SK-N-SH treated with all-trans-retinoic acid at 6 μM for 48 hours (cell line): ENCODE results near the gene TEX35.

Source experiments
- ARNTL ChIP-seq: fragments of 450-650 bp; formaldehyde crosslinking; IDR thresholded peaks from 2 replicates; pipeline ENCODE4 v1.5.0; 2020; ENCODE audit warnings: low read depth, mild to moderate bottlenecking, moderate library complexity, borderline replicate concordance
- CSDC2 ChIP-seq: fragments of 250-450 bp; sonication (Bioruptor Pico); IDR thresholded peaks from 2 replicates; pipeline ENCODE4 v1.5.0; 2020; ENCODE audit warnings: mild to moderate bottlenecking, moderate library complexity
- ESRRG ChIP-seq: fragments of 250-450 bp; sonication (Bioruptor Pico); IDR thresholded peaks from 2 replicates; pipeline ENCODE4 v1.6.1; 2021; ENCODE audit warnings: mild to moderate bottlenecking
- GLIS3 ChIP-seq: fragments of 250-450 bp; sonication (Bioruptor Pico); IDR thresholded peaks from 2 replicates; pipeline ENCODE4 v1.5.0; 2020; ENCODE audit warnings: mild to moderate bottlenecking, moderate library complexity
- OSR1 ChIP-seq: fragments of 250-450 bp; sonication (Bioruptor Pico); IDR thresholded peaks from 2 replicates; pipeline ENCODE4 v1.8.0; 2022; ENCODE audit warnings: moderate library complexity, mild to moderate bottlenecking, inconsistent platforms
- TOX ChIP-seq: fragments of 250-450 bp; sonication (Bioruptor Pico); IDR thresholded peaks from 2 replicates; pipeline ENCODE4 v1.8.0; 2021; ENCODE audit warnings: mild to moderate bottlenecking, moderate library complexity, borderline replicate concordance
- TSHZ2 ChIP-seq: fragments of 250-450 bp; sonication (Bioruptor Pico); IDR thresholded peaks from 2 replicates; pipeline ENCODE4 v1.5.0; 2020; ENCODE audit warnings: mild to moderate bottlenecking, moderate library complexity
- ZC3H10 ChIP-seq: fragments of 250-450 bp; sonication (Bioruptor Pico); IDR thresholded peaks from 2 replicates; pipeline ENCODE4 v1.5.1; 2021; ENCODE audit warnings: mild to moderate bottlenecking, moderate library complexity
- ZFP3 ChIP-seq: fragments of 250-450 bp; sonication (Bioruptor Pico); IDR thresholded peaks from 2 replicates; pipeline ENCODE4 v1.5.0; 2020; ENCODE audit warnings: mild to moderate bottlenecking, moderate library complexity
- ZNF70 ChIP-seq: fragments of 450-650 bp; formaldehyde crosslinking; IDR thresholded peaks from 2 replicates; pipeline ENCODE4 v1.5.0; 2020; ENCODE audit warnings: mild to moderate bottlenecking, moderate library complexity
- TF ChIP-seq, protein P1 (sequence below): fragments of 250-450 bp; sonication (Bioruptor Pico); IDR thresholded peaks from 2 replicates; pipeline ENCODE4 v1.8.0; 2020; ENCODE audit warnings: mild to moderate bottlenecking, moderate library complexity, borderline replicate concordance
- TF ChIP-seq, protein P2 (sequence below): fragments of 250-450 bp; sonication (Bioruptor Pico); IDR thresholded peaks from 2 replicates; pipeline ENCODE4 v1.8.0; 2021; ENCODE audit warnings: low read depth, mild to moderate bottlenecking, moderate library complexity, borderline replicate concordance

DNA sequence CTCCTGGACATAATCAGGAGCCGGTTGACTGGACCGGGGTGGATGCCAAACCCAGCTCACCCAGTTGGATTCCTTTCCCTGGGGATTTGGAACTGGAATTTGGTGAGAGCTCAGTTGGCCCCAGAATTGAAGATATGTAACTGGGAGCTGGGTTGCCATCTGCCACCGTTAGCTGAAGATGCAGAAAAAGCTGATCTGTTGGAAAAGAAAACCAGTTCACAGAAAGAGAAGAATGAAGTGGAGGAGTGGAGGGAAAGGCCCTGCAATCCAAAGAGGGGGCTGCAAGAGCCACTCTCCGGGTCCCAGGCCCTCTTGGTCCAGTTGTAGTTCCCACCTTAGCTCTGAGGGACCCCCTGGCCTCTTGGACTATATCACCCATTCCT lies 16.0 kb downstream of the TEX35 start:
- TF ChIP-seq ZC3H10 (CRISPR knock-in tag) (no peak), OSR1 (CRISPR knock-in tag) (no peak), CSDC2 (CRISPR knock-in tag) (no peak), ESRRG (no peak), TOX (CRISPR knock-in tag) (no peak), TSHZ2 (CRISPR knock-in tag) (no peak), ZFP3 (CRISPR knock-in tag) (no peak), GLIS3 (CRISPR knock-in tag) (no peak), ARNTL (CRISPR knock-in tag) (no peak), ZNF70 (CRISPR knock-in tag) (no peak)
- TF ChIP-seq, protein P1, sequence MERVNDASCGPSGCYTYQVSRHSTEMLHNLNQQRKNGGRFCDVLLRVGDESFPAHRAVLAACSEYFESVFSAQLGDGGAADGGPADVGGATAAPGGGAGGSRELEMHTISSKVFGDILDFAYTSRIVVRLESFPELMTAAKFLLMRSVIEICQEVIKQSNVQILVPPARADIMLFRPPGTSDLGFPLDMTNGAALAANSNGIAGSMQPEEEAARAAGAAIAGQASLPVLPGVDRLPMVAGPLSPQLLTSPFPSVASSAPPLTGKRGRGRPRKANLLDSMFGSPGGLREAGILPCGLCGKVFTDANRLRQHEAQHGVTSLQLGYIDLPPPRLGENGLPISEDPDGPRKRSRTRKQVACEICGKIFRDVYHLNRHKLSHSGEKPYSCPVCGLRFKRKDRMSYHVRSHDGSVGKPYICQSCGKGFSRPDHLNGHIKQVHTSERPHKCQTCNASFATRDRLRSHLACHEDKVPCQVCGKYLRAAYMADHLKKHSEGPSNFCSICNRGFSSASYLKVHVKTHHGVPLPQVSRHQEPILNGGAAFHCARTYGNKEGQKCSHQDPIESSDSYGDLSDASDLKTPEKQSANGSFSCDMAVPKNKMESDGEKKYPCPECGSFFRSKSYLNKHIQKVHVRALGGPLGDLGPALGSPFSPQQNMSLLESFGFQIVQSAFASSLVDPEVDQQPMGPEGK (CRISPR knock-in tag) = no peak
- TF ChIP-seq, protein P2, sequence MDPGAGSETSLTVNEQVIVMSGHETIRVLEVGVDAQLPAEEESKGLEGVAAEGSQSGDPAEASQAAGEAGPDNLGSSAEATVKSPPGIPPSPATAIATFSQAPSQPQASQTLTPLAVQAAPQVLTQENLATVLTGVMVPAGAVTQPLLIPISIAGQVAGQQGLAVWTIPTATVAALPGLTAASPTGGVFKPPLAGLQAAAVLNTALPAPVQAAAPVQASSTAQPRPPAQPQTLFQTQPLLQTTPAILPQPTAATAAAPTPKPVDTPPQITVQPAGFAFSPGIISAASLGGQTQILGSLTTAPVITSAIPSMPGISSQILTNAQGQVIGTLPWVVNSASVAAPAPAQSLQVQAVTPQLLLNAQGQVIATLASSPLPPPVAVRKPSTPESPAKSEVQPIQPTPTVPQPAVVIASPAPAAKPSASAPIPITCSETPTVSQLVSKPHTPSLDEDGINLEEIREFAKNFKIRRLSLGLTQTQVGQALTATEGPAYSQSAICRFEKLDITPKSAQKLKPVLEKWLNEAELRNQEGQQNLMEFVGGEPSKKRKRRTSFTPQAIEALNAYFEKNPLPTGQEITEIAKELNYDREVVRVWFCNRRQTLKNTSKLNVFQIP = no peak
